Large intestine (tissue), 3 donors: ENCODE measurements around the gene FIGNL1. TPM values are rescaled to one million over a fixed set of nuclear protein-coding genes. Genes with fewer than 3 reads are reported as not detected.

Experiments used
- DNase-seq, 2 donors: peaks; one replicate each; pipeline versions ENCODE4 v3.0.0 to v3.0.0-alpha.2; 2013
- H3K27ac ChIP-seq: one replicate; pipeline ENCODE4 v1.5.1; 2013; ENCODE audit warnings: low read length
- H3K27me3 ChIP-seq: 2 replicates; pipeline ENCODE4 v1.6.1; 2013; ENCODE audit warnings: low read length; ENCODE audit not compliant: control insufficient read depth, insufficient read depth
- H3K36me3 ChIP-seq: 2 replicates; pipeline ENCODE4 v1.6.1; 2013; ENCODE audit warnings: low read length; ENCODE audit not compliant: control insufficient read depth, insufficient read depth
- H3K4me1 ChIP-seq: one replicate; pipeline ENCODE4 v1.6.1; 2013; ENCODE audit warnings: low read length; ENCODE audit not compliant: control insufficient read depth, insufficient read depth
- H3K4me3 ChIP-seq: one replicate; pipeline ENCODE4 v1.5.1; 2013; ENCODE audit warnings: low read length
- H3K9me3 ChIP-seq: one replicate; pipeline ENCODE4 v1.6.1; 2013; ENCODE audit warnings: mild to moderate bottlenecking, low read depth, low read length, moderate library complexity; ENCODE audit not compliant: control insufficient read depth
- WGBS: methylation state at CpG from one replicate; pipeline ENCODE4 v1.1.5; 2013; ENCODE audit warnings: low lambda C conversion rate; ENCODE audit not compliant: insufficient coverage; 5-methylcytosine and 5-hydroxymethylcytosine counted together
- polyA plus RNA-seq: library from polyadenylated mRNA; unstranded; fragments of 120-200 nt; gene quantifications from one replicate; pipeline ENCODE4 v1.2.1, GENCODE V29; 2013

The FIGNL1 gene
- polyA plus RNA-seq, 1 donor: 23.2 TPM

DNA sequence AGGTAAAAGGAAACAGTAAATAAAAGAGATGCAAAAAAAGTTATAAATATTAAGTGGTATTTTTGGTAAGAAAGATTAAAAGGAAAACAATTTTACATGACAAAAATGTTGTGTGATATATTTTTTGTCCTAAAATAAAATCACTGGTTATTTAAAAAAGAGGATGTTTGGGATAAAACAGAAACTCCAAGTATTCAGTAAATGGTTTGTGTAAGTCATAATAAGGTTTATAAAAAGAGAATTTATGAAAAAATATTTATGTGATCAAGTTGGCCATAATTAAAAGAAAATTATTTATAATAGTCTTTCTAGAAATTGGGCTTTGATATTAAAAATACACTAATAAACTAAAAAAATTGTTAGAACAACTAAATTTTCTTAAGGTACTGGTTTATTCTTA lies 38.2 kb upstream of the FIGNL1 start:
- Histone ChIP-seq H3K27ac (no peak overlapping the region), H3K4me1 (peaks cover 3% of the 10 kb centered on the region), H3K27me3 (no peaks in the 10 kb centered on the region), H3K36me3 (peaks cover 12% of the 10 kb centered on the region), H3K4me3 (no peak overlapping the region), H3K9me3 (peaks cover 3% of the 10 kb centered on the region)
- DNase-seq: no peak

DNA sequence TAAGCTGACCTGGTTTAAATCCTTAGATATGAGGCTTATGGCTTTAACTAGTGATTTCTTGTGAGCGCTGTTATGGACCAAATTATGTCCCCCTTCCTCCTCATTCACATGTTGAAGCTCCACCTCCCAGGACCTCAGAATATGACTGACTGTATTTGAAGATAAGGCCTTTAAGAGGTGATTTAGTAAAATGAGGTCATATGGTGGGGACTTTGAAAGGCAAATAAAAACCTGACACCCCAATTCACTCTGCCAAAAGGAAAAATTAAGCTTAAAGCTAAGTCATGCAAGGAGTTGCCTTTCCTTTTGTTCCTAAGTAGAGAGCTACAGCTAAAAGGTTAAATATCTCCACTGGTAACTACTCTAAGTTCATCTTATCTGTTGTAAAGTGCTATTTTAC lies 36.4 kb upstream of the FIGNL1 start:
- Histone ChIP-seq H3K4me3 (no peak overlapping the region), H3K4me1 (peaks cover 3% of the 10 kb centered on the region), H3K27ac (no peak overlapping the region), H3K36me3 (peaks cover 2% of the 10 kb centered on the region), H3K9me3 (peaks cover 3% of the 10 kb centered on the region), H3K27me3 (no peaks in the 10 kb centered on the region)
- no CpG with 5 or more reads among the region's 1 CpG for whole genome bisulfite sequencing
- DNase-seq: no peak

DNA sequence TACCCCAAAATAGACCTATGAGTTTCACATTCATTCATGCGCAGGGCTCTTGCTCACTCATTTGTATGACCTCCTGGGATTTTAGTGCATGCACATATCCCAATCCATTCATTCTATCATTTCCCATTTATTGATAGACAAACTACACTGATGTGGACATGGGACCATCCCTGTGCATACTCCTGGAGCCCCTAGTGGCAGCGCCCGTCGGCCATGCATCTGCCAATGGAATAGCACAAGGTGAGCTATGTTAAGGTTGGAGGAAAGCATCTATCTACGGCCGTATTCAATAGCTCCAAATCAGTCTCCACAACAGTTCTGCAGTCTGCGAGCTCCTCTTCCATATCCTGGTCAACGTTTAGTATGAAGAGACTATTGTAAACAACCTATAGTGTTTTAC lies 31.7 kb upstream of the FIGNL1 start:
- H3K4me1 ChIP-seq: peaks cover 2% of the 10 kb centered on the region
- H3K27me3 ChIP-seq: no peaks in the 10 kb centered on the region
- WGBS: 100% methylated on average over 1 of the region's 8 CpGs
- peaks cover 15% of the 10 kb centered on the region for H3K36me3 ChIP-seq
- DNase-seq: no peak
- H3K4me3 ChIP-seq: no peak overlapping the region
- H3K9me3 ChIP-seq: no peaks in the 10 kb centered on the region
- no peak overlapping the region for H3K27ac ChIP-seq

DNA sequence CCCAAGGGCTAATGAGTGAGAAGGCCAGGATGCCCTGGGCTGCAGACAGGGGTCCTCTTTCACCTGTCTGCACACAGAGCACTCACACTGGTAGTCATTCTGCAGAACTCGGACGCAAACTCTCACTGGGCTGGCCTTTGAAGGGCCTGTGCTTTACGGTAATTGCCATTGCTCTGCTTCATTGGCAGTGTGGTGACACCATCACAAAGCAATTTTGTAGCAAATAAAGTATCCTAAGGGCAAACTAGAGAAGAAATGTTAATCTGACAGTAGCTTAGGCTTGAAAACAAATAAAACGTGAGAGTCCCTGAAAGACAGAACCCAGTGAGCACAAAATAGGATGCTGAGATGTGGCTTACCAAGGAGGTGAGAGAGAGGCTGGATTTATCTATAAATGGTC lies 30.6 kb upstream of the FIGNL1 start:
- H3K36me3 ChIP-seq: peaks cover 19% of the 10 kb centered on the region
- WGBS: 100% methylated on average over 1 of the region's 4 CpGs
- no peak overlapping the region for H3K4me3 ChIP-seq
- H3K9me3 ChIP-seq: no peaks in the 10 kb centered on the region
- no peak overlapping the region for H3K27ac ChIP-seq
- H3K4me1 ChIP-seq: peaks cover 7% of the 10 kb centered on the region
- no peaks in the 10 kb centered on the region for H3K27me3 ChIP-seq
- no peak for DNase-seq

DNA sequence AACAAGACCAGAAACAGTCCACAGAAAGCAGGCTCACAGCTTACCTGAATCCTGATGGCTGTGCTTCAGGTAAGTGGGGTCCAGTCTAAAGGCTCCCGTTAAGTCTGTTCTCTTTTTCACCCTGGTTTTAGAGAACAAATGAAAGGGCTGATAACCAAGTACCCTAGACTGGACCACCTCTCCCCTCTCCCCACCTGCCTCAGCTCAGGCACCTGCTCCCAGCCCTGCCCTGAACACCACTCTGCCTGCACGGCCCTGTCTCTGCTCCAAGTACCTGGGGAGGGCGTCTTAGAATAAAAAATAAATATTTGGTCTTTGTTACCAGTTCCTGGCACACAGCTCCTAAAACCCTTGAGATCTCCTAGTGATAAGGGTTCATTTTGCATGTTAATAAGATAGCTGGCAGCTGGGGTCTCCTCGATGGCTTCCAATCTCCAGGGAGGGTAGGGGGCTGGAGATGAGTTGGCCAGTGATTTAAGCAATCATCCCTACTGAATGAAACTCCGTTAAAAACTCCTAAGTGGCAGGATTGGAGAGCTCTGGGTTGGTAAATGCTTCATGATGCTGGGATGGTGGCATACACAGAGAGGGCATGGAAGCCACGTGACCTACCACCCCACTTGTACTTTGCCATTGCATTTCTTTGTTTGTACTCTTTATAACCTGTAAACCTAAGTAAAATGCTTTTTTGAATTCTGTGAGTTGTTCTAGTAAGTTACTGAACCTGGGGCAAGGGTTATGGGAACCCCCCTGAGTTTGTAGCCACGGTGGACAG lies 29.8 kb upstream of the FIGNL1 start:
- DNase-seq: no peak
- no CpG with 5 or more reads among the region's 7 CpGs for WGBS
- H3K9me3 ChIP-seq: no peaks in the 10 kb centered on the region
- H3K27me3 ChIP-seq: no peaks in the 10 kb centered on the region
- no peak overlapping the region for H3K27ac ChIP-seq
- H3K36me3 ChIP-seq: peaks cover 19% of the 10 kb centered on the region
- no peak overlapping the region for H3K4me3 ChIP-seq
- peaks cover 7% of the 10 kb centered on the region for H3K4me1 ChIP-seq

DNA sequence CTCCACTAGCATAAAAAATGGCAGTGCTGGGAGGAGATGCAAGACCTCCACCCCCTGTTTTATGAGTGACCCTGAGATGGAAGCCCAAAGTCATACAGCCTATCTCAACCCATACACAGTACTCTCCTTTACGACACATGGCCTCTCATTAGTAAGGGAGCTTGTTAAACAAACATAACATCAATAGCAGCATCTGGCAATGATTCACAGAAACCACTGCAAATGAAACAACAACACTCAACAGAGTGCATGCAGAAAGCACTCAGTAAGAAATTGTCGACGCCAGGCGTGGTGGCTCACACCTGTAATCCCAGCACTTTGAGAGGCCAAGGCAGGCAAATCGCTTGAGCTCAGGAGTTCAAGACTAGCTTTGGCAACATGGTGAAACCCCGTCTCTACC lies 27.5 kb upstream of the FIGNL1 start:
- peak in 1 of 2 donors; percentile 63 for DNase-seq
- no peak overlapping the region for H3K4me3 ChIP-seq
- peaks cover 7% of the 10 kb centered on the region for H3K4me1 ChIP-seq
- H3K27ac ChIP-seq: no peak overlapping the region
- no peaks in the 10 kb centered on the region for H3K9me3 ChIP-seq
- H3K36me3 ChIP-seq: peaks cover 32% of the 10 kb centered on the region
- WGBS: no CpG with 5 or more reads among the region's 6 CpGs
- no peaks in the 10 kb centered on the region for H3K27me3 ChIP-seq

DNA sequence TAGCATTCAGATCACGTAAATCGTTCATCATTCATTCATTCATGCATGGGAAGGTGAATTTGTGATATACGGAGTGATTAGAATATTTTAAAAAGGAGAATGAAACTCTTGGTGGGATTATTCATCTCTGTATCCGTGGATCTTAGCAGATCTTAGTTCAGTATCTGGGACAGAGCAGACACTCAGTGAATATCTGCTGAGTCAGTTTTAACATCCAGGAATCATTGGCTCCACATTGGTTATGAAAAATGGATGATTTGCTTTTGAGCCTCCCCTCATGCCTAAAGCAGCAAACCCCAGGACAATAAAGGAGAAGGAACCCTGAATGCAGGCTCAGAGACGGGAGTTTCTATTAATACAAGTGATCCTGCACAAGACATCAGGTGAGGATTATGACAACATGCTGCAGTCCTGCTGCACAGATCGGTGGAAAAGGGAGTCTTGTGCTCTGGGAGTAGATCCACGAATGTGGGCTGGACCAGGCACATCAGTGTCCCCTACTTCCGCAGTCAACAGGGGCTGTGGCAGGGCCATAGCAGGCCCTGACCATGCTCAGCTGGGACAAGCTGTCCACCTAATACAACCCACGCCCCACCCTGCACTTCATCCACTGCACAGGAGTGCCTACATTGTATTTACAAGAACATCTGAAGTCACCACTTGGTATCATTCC lies 26.9 kb upstream of the FIGNL1 start:
- no peaks in the 10 kb centered on the region for H3K27me3 ChIP-seq
- H3K4me3 ChIP-seq: no peak overlapping the region
- WGBS: 100% methylated on average over 1 of the region's 9 CpGs
- H3K36me3 ChIP-seq: peaks cover 36% of the 10 kb centered on the region
- H3K27ac ChIP-seq: no peak overlapping the region
- no peak for DNase-seq
- no peaks in the 10 kb centered on the region for H3K9me3 ChIP-seq
- H3K4me1 ChIP-seq: peaks cover 7% of the 10 kb centered on the region

DNA sequence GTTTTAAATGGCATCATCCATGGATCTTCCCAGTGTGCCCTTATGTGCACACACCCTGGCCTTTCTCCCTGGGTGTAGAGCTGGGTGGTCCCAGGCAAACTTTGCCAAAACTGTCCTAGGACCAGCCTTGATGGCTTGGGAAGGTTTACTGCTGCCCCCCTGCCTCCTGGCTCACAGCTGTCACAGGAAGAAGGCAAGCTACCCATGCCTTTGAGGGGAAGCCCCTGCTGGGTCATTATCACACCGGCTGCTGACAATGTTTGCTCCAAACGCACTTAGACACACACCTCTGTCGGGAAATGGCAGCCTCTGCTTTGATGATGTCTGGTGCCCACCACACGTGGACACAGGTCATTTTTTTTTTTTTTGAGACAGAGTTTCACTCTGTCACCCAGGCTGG lies 25.2 kb upstream of the FIGNL1 start:
- H3K36me3 ChIP-seq: peaks cover 39% of the 10 kb centered on the region

DNA sequence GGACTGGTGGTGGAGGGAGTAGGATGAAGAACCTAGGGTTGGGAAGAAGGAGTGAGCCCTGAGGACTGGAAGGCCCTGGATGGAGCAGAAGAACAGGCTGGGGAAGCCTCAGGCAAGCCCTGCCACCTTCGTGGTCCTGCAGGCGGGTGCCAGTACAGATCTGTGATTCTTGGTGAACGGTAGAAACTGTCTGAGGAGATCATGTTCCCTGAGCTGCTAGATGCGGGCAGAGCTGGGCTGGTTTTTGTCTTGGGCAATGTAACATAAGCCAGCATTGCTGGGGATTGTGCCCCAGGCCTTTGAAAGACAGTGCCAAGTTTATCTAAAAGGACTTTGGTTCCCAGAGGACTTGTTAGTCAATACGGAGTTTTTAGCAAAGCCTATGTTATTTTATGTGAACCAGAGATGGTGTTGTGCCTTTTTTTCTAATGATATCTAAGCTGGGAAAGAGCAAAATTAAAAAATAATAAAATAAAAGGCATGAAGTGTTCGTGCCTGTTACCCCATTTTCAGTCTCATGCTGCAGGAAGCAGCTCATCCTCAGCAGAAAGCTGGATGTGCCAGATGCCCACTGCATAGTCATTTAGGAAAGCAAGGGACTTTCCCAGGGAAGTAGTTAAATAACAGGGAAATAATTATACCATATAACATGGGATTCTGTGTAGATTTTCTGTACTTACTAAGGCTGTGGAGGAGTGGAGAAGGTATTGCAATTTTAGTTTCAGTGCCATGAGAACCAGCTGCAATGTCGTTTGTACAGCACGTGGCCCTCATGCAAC lies 24.4 kb upstream of the FIGNL1 start:
- Histone ChIP-seq H3K36me3 (peaks cover 40% of the 10 kb centered on the region), H3K4me3 (no peak overlapping the region), H3K9me3 (no peaks in the 10 kb centered on the region), H3K4me1 (peaks cover 7% of the 10 kb centered on the region), H3K27me3 (no peaks in the 10 kb centered on the region), H3K27ac (no peak overlapping the region)
- 90% methylated on average over 2 of the region's 8 CpGs for WGBS
- no peak for DNase-seq

More for the DNA sequence above, 25.2 kb upstream of the FIGNL1 start:
- no CpG with 5 or more reads among the region's 4 CpGs for WGBS
- H3K27ac ChIP-seq: no peak overlapping the region
- H3K9me3 ChIP-seq: no peaks in the 10 kb centered on the region
- peak in 1 of 2 donors; percentile 32 for DNase-seq
- no peaks in the 10 kb centered on the region for H3K27me3 ChIP-seq
- H3K4me1 ChIP-seq: peaks cover 7% of the 10 kb centered on the region
- no peak overlapping the region for H3K4me3 ChIP-seq

DNA sequence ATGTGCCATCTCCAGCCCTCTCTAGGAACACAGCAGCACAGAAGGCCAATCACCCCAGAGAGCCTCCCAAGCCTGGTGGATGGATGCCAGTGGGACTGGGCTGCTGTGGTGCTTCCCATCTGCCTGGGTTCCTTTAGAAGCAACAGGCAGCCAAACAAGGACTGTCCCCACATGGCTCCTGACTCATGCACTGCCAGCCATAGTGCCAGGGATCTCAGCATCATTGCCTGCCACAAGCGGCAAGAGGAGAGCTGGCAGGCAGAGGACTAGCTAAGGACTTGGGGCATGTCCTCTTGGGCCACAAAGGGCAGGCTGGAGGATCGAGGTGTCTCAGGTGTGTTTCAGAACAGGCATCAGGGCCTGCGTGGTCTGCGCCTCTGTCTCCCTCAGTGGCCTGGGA lies 23.4 kb upstream of the FIGNL1 start:
- Histone ChIP-seq H3K9me3 (no peaks in the 10 kb centered on the region), H3K27me3 (no peaks in the 10 kb centered on the region), H3K4me3 (no peak overlapping the region), H3K36me3 (peaks cover 37% of the 10 kb centered on the region), H3K4me1 (peaks cover 7% of the 10 kb centered on the region), H3K27ac (no peak overlapping the region)
- DNase-seq: no peak
- no CpG with 5 or more reads among the region's 4 CpGs for WGBS
